Parathyroid adenoma (tissue), 2 donors: ENCODE results near the gene UMAD1.

Source experiments
- H2AFZ ChIP-seq: fragments of 300-600 bp; sonication (generic); one replicate; pipeline ENCODE4 v1.7.0; 2017; ENCODE audit warnings: antibody characterized with exemption, mild to moderate bottlenecking
- H3K27ac ChIP-seq: fragments of 300-600 bp; sonication (generic); one replicate; pipeline ENCODE4 v1.7.0; 2017
- H3K27me3 ChIP-seq: fragments of 300-600 bp; sonication (generic); one replicate; pipeline ENCODE4 v1.7.0; 2017; ENCODE audit warnings: low read length; ENCODE audit not compliant: control insufficient read depth, insufficient read depth
- H3K36me3 ChIP-seq: fragments of 300-600 bp; sonication (generic); one replicate; pipeline ENCODE4 v1.7.0; 2017; ENCODE audit warnings: low read length; ENCODE audit not compliant: control insufficient read depth, insufficient read depth
- H3K4me1 ChIP-seq: fragments of 300-600 bp; sonication (generic); one replicate; pipeline ENCODE4 v1.7.0; 2017; ENCODE audit warnings: control low read depth
- H3K4me2 ChIP-seq: fragments of 300-600 bp; sonication (generic); one replicate; pipeline ENCODE4 v1.7.0; 2017; ENCODE audit warnings: low read length
- H3K4me3 ChIP-seq: fragments of 300-600 bp; sonication (generic); one replicate; pipeline ENCODE4 v1.7.0; 2017; ENCODE audit warnings: low read depth, low read length
- H3K79me2 ChIP-seq: fragments of 300-600 bp; sonication (generic); one replicate; pipeline ENCODE4 v1.7.0; 2017; ENCODE audit warnings: control low read depth
- H3K9ac ChIP-seq: fragments of 300-600 bp; sonication (generic); one replicate; pipeline ENCODE4 v1.7.0; 2017; ENCODE audit warnings: mild to moderate bottlenecking
- H3K9me3 ChIP-seq: fragments of 300-600 bp; sonication (generic); one replicate; pipeline ENCODE4 v1.7.0; 2017; ENCODE audit warnings: low read length; ENCODE audit not compliant: control insufficient read depth
- CTCF ChIP-seq: fragments of 300-600 bp; sonication (generic); IDR thresholded peaks from one replicate; pipeline ENCODE4 v1.7.0; 2017; ENCODE audit warnings: antibody characterized with exemption, mild to moderate bottlenecking
- donor health status: primary hyperparathyroidism.

The UMAD1 gene

GRCh38 chr7:7693881-7694280 is 53.3 kb downstream of the UMAD1 start:
- Histone ChIP-seq H3K4me3 (no peak overlapping the region), H3K36me3 (no peaks in the 10 kb centered on the region), H3K27ac (no peak overlapping the region), H3K4me1 (peaks cover 19% of the 10 kb centered on the region), H3K27me3 (no peaks in the 10 kb centered on the region), H2AFZ (no peak overlapping the region), H3K4me2 (no peak overlapping the region), H3K9me3 (no peaks in the 10 kb centered on the region), H3K79me2 (peaks cover 11% of the 10 kb centered on the region), H3K9ac (no peak overlapping the region)
- no peak for TF ChIP-seq CTCF

GRCh38 chr7:7694542-7694941 is 54.0 kb downstream of the UMAD1 start:
- Histone ChIP-seq H3K27me3 (no peaks in the 10 kb centered on the region), H3K9me3 (no peaks in the 10 kb centered on the region), H3K79me2 (peaks cover 11% of the 10 kb centered on the region), H3K4me2 (no peak overlapping the region), H3K36me3 (no peaks in the 10 kb centered on the region), H3K9ac (no peak overlapping the region), H3K27ac (no peak overlapping the region), H3K4me3 (no peak overlapping the region), H3K4me1 (peaks cover 16% of the 10 kb centered on the region), H2AFZ (no peak overlapping the region)
- no peak for TF ChIP-seq CTCF

GRCh38 chr7:7695111-7695817 is 54.7 kb downstream of the UMAD1 start:
- H3K9ac ChIP-seq, result no peak overlapping the region
- H3K4me3 ChIP-seq, result no peak overlapping the region
- H3K79me2 ChIP-seq, result peaks cover 11% of the 10 kb centered on the region
- H2AFZ ChIP-seq, result no peak overlapping the region
- no peak overlapping the region for H3K4me2 ChIP-seq
- H3K27ac ChIP-seq, result peak overlapping the region; percentile 27
- H3K36me3 ChIP-seq, result no peaks in the 10 kb centered on the region
- no peaks in the 10 kb centered on the region for H3K27me3 ChIP-seq
- H3K4me1 ChIP-seq, result peaks cover 16% of the 10 kb centered on the region
- H3K9me3 ChIP-seq, result no peaks in the 10 kb centered on the region
- no peak for TF ChIP-seq CTCF

GRCh38 chr7:7696458-7697119 is 56.0 kb downstream of the UMAD1 start:
- H3K36me3 ChIP-seq, result no peaks in the 10 kb centered on the region
- peak overlapping the region; percentile 58 for H3K4me2 ChIP-seq
- no peak for TF ChIP-seq CTCF
- H3K9me3 ChIP-seq, result no peaks in the 10 kb centered on the region
- no peak overlapping the region for H3K9ac ChIP-seq
- no peak overlapping the region for H3K4me3 ChIP-seq
- no peaks in the 10 kb centered on the region for H3K27me3 ChIP-seq
- H3K79me2 ChIP-seq, result peaks cover 14% of the 10 kb centered on the region
- peak overlapping the region; percentile 58 for H3K27ac ChIP-seq
- H3K4me1 ChIP-seq, result peaks cover 20% of the 10 kb centered on the region
- peak overlapping the region; percentile 34 for H2AFZ ChIP-seq
